HepG2 (cell line): ENCODE results near the gene RBCK1. TPM values are rescaled to one million over a fixed set of nuclear protein-coding genes. Genes with fewer than 3 reads are reported as not detected.

ENCODE experiments used
- HMG20A ChIP-seq: IDR thresholded peaks from 2 replicates; pipeline ENCODE4 v1.6.1; 2016; ENCODE audit warnings: borderline replicate concordance
- HOXA5 ChIP-seq: sonication (generic); formaldehyde crosslinking; IDR thresholded peaks from 2 replicates; pipeline ENCODE4 v1.4.0; 2020; ENCODE audit warnings: missing genetic modification reagents
- SRSF1 ChIP-seq: fragments of 200-400 bp; formaldehyde crosslinking; optimal IDR thresholded peaks from 2 replicates; pipeline ENCODE3; 2017; ENCODE audit warnings: mild to moderate bottlenecking, low read depth, low read length, moderate library complexity
- ZFP90 ChIP-seq: sonication (generic); formaldehyde crosslinking; IDR thresholded peaks from 2 replicates; pipeline ENCODE4 v1.8.0; 2022; ENCODE audit warnings: missing genetic modification reagents, mild to moderate bottlenecking, inconsistent platforms, borderline replicate concordance
- ZNF510 ChIP-seq: sonication (generic); formaldehyde crosslinking; IDR thresholded peaks from 2 replicates; pipeline ENCODE4 v1.4.0; 2020; ENCODE audit warnings: low read depth, mild to moderate bottlenecking, missing genetic modification reagents
- ZNF772 ChIP-seq: sonication (generic); formaldehyde crosslinking; IDR thresholded peaks from 2 replicates; pipeline ENCODE4 v1.5.0; 2020; ENCODE audit warnings: mild to moderate bottlenecking, missing genetic modification reagents
- polyA plus RNA-seq, 8 experiments: library from polyadenylated mRNA; depleted of rRNA in 3 of 8; stranded (reverse) in 7 of 8; unstranded in 1 of 8; fragments of >200 nt; fragmentation: Illumina TruSeq in 4 of 8; extraction: Trizol in 4 of 8; gene quantifications; 2 replicates each; pipeline versions ENCODE4 v1.2.1 to v1.2.3, GENCODE V29; 2011 to 2016; ENCODE audit warnings: low read depth in 4 of 8, missing spikeins in 1 of 8, mixed read lengths in 1 of 8; ENCODE audit not compliant: insufficient read depth in 1 of 8
- total RNA-seq, 5 experiments: library from RNA; depleted of rRNA; stranded (reverse); fragments of >200 nt; fragmentation: Illumina TruSeq; extraction: Trizol; gene quantifications; 2 replicates each; pipeline ENCODE4 v1.2.3, GENCODE V29; 2016; ENCODE audit warnings: low read depth in 1 of 5
- TF ChIP-seq, protein P1 (sequence below): sonication (generic); formaldehyde crosslinking; IDR thresholded peaks from 2 replicates; pipeline ENCODE4 v1.4.0; 2020; ENCODE audit warnings: missing genetic modification reagents, borderline replicate concordance
- TF ChIP-seq, protein P2 (sequence below): sonication (generic); formaldehyde crosslinking; IDR thresholded peaks from 2 replicates; pipeline ENCODE4 v1.8.1; 2023; ENCODE audit warnings: missing genetic modification reagents, mild to moderate bottlenecking, borderline replicate concordance
- TF ChIP-seq, protein P3 (sequence below): sonication (generic); formaldehyde crosslinking; IDR thresholded peaks from 2 replicates; pipeline ENCODE4 v1.8.1; 2022; ENCODE audit warnings: low read depth, mild to moderate bottlenecking, missing genetic modification reagents
- TF ChIP-seq, protein P4 (sequence below): sonication (generic); formaldehyde crosslinking; IDR thresholded peaks from 2 replicates; pipeline ENCODE4 v1.4.0; 2020; ENCODE audit warnings: mild to moderate bottlenecking, low read depth, missing genetic modification reagents
- TF ChIP-seq, protein P5 (sequence below): sonication (generic); formaldehyde crosslinking; IDR thresholded peaks from 2 replicates; pipeline ENCODE4 v1.8.0; 2022; ENCODE audit warnings: low read depth, missing genetic modification reagents
- TF ChIP-seq, protein P6 (sequence below): sonication (generic); formaldehyde crosslinking; conservative IDR thresholded peaks from 2 replicates; pipeline ENCODE4 v1.8.0; 2022; ENCODE audit warnings: low read depth, missing genetic modification reagents

Gene RBCK1
- total and polyA plus RNA-seq, 2 of the 13 experiments (the other 11 are each of a cell fraction or from before 2014, with no cell fraction given) = 149 to 215 TPM

DNA sequence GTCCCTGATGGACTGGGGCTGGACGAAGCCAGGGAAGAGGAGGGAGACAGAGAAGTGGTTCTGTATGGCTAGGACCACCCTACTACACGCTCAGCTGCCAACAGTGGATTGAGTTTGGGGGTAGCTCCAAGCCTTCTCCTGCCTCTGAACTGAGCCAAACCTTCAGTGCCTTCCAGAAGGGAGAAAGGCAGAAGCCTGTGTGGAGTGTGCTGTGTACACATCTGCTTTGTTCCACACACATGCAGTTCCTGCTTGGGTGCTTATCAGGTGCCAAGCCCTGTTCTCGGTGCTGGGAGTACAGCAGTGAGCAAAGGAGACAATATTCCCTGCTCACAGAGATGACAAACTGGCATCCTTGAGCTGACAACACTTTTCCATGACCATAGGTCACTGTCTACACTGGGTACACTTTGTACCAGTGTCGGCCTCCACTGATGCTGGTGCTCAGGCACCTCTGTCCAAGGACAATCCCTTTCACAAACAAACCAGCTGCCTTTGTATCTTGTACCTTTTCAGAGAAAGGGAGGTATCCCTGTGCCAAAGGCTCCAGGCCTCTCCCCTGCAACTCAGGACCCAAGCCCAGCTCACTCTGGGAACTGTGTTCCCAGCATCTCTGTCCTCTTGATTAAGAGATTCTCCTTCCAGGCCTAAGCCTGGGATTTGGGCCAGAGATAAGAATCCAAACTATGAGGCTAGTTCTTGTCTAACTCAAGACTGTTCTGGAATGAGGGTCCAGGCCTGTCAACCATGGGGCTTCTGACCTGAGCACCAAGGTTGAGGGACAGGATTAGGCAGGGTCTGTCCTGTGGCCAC is 11.3 kb upstream of the RBCK1 start (continued):
- TF ChIP-seq, protein P1, sequence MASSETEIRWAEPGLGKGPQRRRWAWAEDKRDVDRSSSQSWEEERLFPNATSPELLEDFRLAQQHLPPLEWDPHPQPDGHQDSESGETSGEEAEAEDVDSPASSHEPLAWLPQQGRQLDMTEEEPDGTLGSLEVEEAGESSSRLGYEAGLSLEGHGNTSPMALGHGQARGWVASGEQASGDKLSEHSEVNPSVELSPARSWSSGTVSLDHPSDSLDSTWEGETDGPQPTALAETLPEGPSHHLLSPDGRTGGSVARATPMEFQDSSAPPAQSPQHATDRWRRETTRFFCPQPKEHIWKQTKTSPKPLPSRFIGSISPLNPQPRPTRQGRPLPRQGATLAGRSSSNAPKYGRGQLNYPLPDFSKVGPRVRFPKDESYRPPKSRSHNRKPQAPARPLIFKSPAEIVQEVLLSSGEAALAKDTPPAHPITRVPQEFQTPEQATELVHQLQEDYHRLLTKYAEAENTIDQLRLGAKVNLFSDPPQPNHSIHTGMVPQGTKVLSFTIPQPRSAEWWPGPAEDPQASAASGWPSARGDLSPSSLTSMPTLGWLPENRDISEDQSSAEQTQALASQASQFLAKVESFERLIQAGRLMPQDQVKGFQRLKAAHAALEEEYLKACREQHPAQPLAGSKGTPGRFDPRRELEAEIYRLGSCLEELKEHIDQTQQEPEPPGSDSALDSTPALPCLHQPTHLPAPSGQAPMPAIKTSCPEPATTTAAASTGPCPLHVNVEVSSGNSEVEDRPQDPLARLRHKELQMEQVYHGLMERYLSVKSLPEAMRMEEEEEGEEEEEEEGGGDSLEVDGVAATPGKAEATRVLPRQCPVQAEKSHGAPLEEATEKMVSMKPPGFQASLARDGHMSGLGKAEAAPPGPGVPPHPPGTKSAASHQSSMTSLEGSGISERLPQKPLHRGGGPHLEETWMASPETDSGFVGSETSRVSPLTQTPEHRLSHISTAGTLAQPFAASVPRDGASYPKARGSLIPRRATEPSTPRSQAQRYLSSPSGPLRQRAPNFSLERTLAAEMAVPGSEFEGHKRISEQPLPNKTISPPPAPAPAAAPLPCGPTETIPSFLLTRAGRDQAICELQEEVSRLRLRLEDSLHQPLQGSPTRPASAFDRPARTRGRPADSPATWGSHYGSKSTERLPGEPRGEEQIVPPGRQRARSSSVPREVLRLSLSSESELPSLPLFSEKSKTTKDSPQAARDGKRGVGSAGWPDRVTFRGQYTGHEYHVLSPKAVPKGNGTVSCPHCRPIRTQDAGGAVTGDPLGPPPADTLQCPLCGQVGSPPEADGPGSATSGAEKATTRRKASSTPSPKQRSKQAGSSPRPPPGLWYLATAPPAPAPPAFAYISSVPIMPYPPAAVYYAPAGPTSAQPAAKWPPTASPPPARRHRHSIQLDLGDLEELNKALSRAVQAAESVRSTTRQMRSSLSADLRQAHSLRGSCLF (CRISPR knock-in tag) = no peak
- peak; percentile 86; the same call in 1 of the 2 replicates for TF ChIP-seq HOXA5 (CRISPR knock-in tag)
- TF ChIP-seq, protein P2, sequence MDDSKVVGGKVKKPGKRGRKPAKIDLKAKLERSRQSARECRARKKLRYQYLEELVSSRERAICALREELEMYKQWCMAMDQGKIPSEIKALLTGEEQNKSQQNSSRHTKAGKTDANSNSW = no peak
- TF ChIP-seq, protein P3, sequence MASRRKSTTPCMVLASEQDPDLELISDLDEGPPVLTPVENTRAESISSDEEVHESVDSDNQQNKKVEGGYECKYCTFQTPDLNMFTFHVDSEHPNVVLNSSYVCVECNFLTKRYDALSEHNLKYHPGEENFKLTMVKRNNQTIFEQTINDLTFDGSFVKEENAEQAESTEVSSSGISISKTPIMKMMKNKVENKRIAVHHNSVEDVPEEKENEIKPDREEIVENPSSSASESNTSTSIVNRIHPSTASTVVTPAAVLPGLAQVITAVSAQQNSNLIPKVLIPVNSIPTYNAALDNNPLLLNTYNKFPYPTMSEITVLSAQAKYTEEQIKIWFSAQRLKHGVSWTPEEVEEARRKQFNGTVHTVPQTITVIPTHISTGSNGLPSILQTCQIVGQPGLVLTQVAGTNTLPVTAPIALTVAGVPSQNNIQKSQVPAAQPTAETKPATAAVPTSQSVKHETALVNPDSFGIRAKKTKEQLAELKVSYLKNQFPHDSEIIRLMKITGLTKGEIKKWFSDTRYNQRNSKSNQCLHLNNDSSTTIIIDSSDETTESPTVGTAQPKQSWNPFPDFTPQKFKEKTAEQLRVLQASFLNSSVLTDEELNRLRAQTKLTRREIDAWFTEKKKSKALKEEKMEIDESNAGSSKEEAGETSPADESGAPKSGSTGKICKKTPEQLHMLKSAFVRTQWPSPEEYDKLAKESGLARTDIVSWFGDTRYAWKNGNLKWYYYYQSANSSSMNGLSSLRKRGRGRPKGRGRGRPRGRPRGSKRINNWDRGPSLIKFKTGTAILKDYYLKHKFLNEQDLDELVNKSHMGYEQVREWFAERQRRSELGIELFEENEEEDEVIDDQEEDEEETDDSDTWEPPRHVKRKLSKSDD = 0 out of 2 replicates have a peak, but pooled peaks have one; percentile 70
- TF ChIP-seq, protein P4, sequence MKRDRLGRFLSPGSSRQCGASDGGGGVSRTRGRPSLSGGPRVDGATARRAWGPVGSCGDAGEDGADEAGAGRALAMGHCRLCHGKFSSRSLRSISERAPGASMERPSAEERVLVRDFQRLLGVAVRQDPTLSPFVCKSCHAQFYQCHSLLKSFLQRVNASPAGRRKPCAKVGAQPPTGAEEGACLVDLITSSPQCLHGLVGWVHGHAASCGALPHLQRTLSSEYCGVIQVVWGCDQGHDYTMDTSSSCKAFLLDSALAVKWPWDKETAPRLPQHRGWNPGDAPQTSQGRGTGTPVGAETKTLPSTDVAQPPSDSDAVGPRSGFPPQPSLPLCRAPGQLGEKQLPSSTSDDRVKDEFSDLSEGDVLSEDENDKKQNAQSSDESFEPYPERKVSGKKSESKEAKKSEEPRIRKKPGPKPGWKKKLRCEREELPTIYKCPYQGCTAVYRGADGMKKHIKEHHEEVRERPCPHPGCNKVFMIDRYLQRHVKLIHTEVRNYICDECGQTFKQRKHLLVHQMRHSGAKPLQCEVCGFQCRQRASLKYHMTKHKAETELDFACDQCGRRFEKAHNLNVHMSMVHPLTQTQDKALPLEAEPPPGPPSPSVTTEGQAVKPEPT (CRISPR knock-in tag) = peak; percentile 46; the same call in 1 of the 2 replicates
- TF ChIP-seq ZNF510 (CRISPR knock-in tag) = peak; percentile 61; the same call in 1 of the 2 replicates
- TF ChIP-seq, protein P5, sequence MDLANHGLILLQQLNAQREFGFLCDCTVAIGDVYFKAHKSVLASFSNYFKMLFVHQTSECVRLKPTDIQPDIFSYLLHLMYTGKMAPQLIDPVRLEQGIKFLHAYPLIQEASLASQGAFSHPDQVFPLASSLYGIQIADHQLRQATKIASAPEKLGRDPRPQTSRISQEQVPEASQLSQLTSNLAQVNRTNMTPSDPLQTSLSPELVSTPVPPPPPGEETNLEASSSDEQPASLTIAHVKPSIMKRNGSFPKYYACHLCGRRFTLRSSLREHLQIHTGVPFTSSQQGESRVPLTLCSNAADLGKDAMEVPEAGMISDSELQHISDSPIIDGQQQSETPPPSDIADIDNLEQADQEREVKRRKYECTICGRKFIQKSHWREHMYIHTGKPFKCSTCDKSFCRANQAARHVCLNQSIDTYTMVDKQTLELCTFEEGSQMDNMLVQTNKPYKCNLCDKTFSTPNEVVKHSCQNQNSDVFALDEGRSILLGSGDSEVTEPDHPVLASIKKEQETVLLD (CRISPR knock-in tag) = 0 out of 2 replicates have a peak, but pooled peaks have one; percentile 22
- peak; percentile 96; the same call in 1 of the 2 replicates for TF ChIP-seq ZNF772 (CRISPR knock-in tag)
- no peak for TF ChIP-seq ZFP90
- TF ChIP-seq SRSF1 = no peak
- TF ChIP-seq HMG20A (CRISPR knock-in tag) = peak; percentile 92; the same call in 1 of the 2 replicates
- TF ChIP-seq, protein P6, sequence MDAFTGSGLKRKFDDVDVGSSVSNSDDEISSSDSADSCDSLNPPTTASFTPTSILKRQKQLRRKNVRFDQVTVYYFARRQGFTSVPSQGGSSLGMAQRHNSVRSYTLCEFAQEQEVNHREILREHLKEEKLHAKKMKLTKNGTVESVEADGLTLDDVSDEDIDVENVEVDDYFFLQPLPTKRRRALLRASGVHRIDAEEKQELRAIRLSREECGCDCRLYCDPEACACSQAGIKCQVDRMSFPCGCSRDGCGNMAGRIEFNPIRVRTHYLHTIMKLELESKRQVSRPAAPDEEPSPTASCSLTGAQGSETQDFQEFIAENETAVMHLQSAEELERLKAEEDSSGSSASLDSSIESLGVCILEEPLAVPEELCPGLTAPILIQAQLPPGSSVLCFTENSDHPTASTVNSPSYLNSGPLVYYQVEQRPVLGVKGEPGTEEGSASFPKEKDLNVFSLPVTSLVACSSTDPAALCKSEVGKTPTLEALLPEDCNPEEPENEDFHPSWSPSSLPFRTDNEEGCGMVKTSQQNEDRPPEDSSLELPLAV = no peak
